HEK293 (cell line): Measurements from ENCODE around the gene PARD3B.

Experiments
- FEZF1 ChIP-seq: fragments of 450-650 bp; formaldehyde crosslinking; IDR thresholded peaks from 2 replicates; pipeline ENCODE4 v1.5.1; 2016; ENCODE audit warnings: missing biosample characterization, missing genetic modification characterization
- GLI2 ChIP-seq: fragments of 450-650 bp; formaldehyde crosslinking; IDR thresholded peaks from 2 replicates; pipeline ENCODE4; 2017; ENCODE audit warnings: missing biosample characterization, missing genetic modification characterization, low read depth, borderline replicate concordance
- KLF8 ChIP-seq: fragments of 450-650 bp; formaldehyde crosslinking; IDR thresholded peaks from 2 replicates; pipeline ENCODE4 v1.5.1; 2016; ENCODE audit warnings: missing biosample characterization, missing genetic modification characterization
- MZF1 ChIP-seq: fragments of 450-650 bp; formaldehyde crosslinking; IDR thresholded peaks from 2 replicates; pipeline ENCODE4 v1.5.1; 2017; ENCODE audit warnings: missing biosample characterization, missing genetic modification characterization, borderline replicate concordance
- OSR2 ChIP-seq: fragments of 450-650 bp; formaldehyde crosslinking; IDR thresholded peaks from 2 replicates; pipeline ENCODE4 v1.5.1; 2016; ENCODE audit warnings: missing biosample characterization, missing genetic modification characterization
- SP2 ChIP-seq: fragments of 450-650 bp; formaldehyde crosslinking; IDR thresholded peaks from 2 replicates; pipeline ENCODE4 v1.5.1; 2016; ENCODE audit warnings: missing biosample characterization, missing genetic modification characterization
- SP7 ChIP-seq: fragments of 450-650 bp; formaldehyde crosslinking; IDR thresholded peaks from 2 replicates; pipeline ENCODE4 v1.5.1; 2016; ENCODE audit warnings: missing biosample characterization, missing genetic modification characterization
- TCF7L2 ChIP-seq: IDR thresholded peaks from 2 replicates; pipeline ENCODE4 v1.6.1; 2011; ENCODE audit warnings: low read depth, mild to moderate bottlenecking, inconsistent platforms, low read length, moderate library complexity, borderline replicate concordance
- ZBTB7A ChIP-seq: fragments of 450-650 bp; formaldehyde crosslinking; IDR thresholded peaks from 2 replicates; pipeline ENCODE4 v1.5.1; 2016; ENCODE audit warnings: low read depth, missing biosample characterization, missing genetic modification characterization
- ZFP37 ChIP-seq: fragments of 450-650 bp; formaldehyde crosslinking; IDR thresholded peaks from 2 replicates; pipeline ENCODE4 v1.5.1; 2016; ENCODE audit warnings: missing biosample characterization, missing genetic modification characterization
- ZNF133 ChIP-seq: fragments of 450-650 bp; formaldehyde crosslinking; IDR thresholded peaks from 2 replicates; pipeline ENCODE4 v1.5.1; 2016; ENCODE audit warnings: missing biosample characterization, missing genetic modification characterization
- ZNF24 ChIP-seq: fragments of 450-650 bp; formaldehyde crosslinking; IDR thresholded peaks from 2 replicates; pipeline ENCODE4 v1.5.1; 2016; ENCODE audit warnings: missing biosample characterization, missing genetic modification characterization
- ZNF366 ChIP-seq: fragments of 450-650 bp; formaldehyde crosslinking; conservative IDR thresholded peaks from 2 replicates; pipeline ENCODE4 v1.5.1; 2016; ENCODE audit warnings: missing biosample characterization, missing genetic modification characterization
- ZNF501 ChIP-seq: fragments of 450-650 bp; formaldehyde crosslinking; IDR thresholded peaks from 2 replicates; pipeline ENCODE4 v1.5.1; 2016; ENCODE audit warnings: missing biosample characterization, missing genetic modification characterization
- ZNF510 ChIP-seq: fragments of 450-650 bp; formaldehyde crosslinking; IDR thresholded peaks from 2 replicates; pipeline ENCODE4 v1.5.1; 2018; ENCODE audit warnings: mild to moderate bottlenecking, missing genetic modification characterization, missing biosample characterization; ENCODE audit not compliant: insufficient replicate concordance
- ZNF529 ChIP-seq: fragments of 450-650 bp; formaldehyde crosslinking; IDR thresholded peaks from 2 replicates; pipeline ENCODE4 v1.5.1; 2017; ENCODE audit warnings: missing genetic modification characterization, missing biosample characterization; ENCODE audit not compliant: insufficient replicate concordance
- ZNF561 ChIP-seq: fragments of 450-650 bp; IDR thresholded peaks from 2 replicates; pipeline ENCODE4 v1.5.1; 2018; ENCODE audit warnings: missing biosample characterization, missing genetic modification characterization, borderline replicate concordance
- ZNF629 ChIP-seq: fragments of 450-650 bp; formaldehyde crosslinking; IDR thresholded peaks from 2 replicates; pipeline ENCODE4 v1.5.1; 2017; ENCODE audit warnings: missing biosample characterization, missing genetic modification characterization
- ZNF701 ChIP-seq: fragments of 450-650 bp; formaldehyde crosslinking; IDR thresholded peaks from 2 replicates; pipeline ENCODE4 v1.5.1; 2016; ENCODE audit warnings: missing biosample characterization, missing genetic modification characterization
- ZNF707 ChIP-seq: fragments of 450-650 bp; formaldehyde crosslinking; IDR thresholded peaks from 2 replicates; pipeline ENCODE4 v1.5.1; 2016; ENCODE audit warnings: missing biosample characterization, missing genetic modification characterization
- ZSCAN23 ChIP-seq: fragments of 450-650 bp; formaldehyde crosslinking; IDR thresholded peaks from 2 replicates; pipeline ENCODE4 v1.5.1; 2016; ENCODE audit warnings: missing biosample characterization, missing genetic modification characterization
- TF ChIP-seq, protein P1 (sequence below): fragments of 450-650 bp; formaldehyde crosslinking; IDR thresholded peaks from 2 replicates; pipeline ENCODE4 v1.5.1; 2017; ENCODE audit warnings: missing biosample characterization, missing genetic modification characterization
- TF ChIP-seq, protein P2 (sequence below): fragments of 450-650 bp; formaldehyde crosslinking; IDR thresholded peaks from 2 replicates; pipeline ENCODE4 v1.5.1; 2017; ENCODE audit warnings: missing biosample characterization, missing genetic modification characterization
- TF ChIP-seq, protein P3 (sequence below): fragments of 450-650 bp; formaldehyde crosslinking; IDR thresholded peaks from 2 replicates; pipeline ENCODE4 v1.5.1; 2016; ENCODE audit warnings: missing biosample characterization, missing genetic modification characterization
- TF ChIP-seq, protein P4 (sequence below): fragments of 450-650 bp; formaldehyde crosslinking; IDR thresholded peaks from 2 replicates; pipeline ENCODE4 v1.5.1; 2016; ENCODE audit warnings: missing biosample characterization, missing genetic modification characterization
- TF ChIP-seq, protein P5 (sequence below): fragments of 450-650 bp; formaldehyde crosslinking; IDR thresholded peaks from 2 replicates; pipeline ENCODE4 v1.5.1; 2016; ENCODE audit warnings: missing biosample characterization, missing genetic modification characterization
- TF ChIP-seq, protein P6 (sequence below): fragments of 450-650 bp; formaldehyde crosslinking; IDR thresholded peaks from 2 replicates; pipeline ENCODE4 v1.5.1; 2016; ENCODE audit warnings: missing biosample characterization, missing genetic modification characterization, borderline replicate concordance
- TF ChIP-seq, protein P7 (sequence below): fragments of 450-650 bp; formaldehyde crosslinking; IDR thresholded peaks from 2 replicates; pipeline ENCODE4 v1.5.1; 2016; ENCODE audit warnings: missing biosample characterization, missing genetic modification characterization

PARD3B gene

DNA sequence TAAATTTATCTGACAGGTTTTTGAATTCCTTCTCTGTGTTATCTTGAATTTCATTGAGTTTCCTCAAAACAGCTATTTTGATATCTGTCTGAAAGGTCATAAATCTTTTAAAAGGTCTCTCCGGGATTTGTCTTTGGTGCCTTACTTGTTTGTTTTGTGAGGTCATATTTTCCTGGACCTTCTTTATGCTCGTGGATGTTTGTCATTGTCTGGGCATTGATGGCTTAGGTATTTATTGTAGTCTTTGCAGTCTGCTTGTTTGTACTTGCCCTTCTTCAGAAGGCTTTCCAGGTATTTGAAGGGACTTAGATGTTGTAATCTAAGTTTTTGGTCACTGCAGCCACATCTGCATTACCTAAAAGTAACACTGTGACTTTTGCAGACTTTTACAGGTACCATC lies 355.2 kb downstream of the PARD3B start (continued):
- TF ChIP-seq KLF8 (tag by site-specific recombination) = peak; percentile 85
- 0 out of 2 replicates have a peak, but pooled peaks have one; percentile 27 for TF ChIP-seq ZBTB7A (tag by site-specific recombination)
- no peak for TF ChIP-seq ZNF133
- peak; percentile 74 for TF ChIP-seq FEZF1 (tag by site-specific recombination)
- 0 out of 2 replicates have a peak, but pooled peaks have one; percentile 58 for TF ChIP-seq ZNF24 (tag by site-specific recombination)
- TF ChIP-seq ZNF701 (tag by site-specific recombination) = no peak
- TF ChIP-seq, protein P1, sequence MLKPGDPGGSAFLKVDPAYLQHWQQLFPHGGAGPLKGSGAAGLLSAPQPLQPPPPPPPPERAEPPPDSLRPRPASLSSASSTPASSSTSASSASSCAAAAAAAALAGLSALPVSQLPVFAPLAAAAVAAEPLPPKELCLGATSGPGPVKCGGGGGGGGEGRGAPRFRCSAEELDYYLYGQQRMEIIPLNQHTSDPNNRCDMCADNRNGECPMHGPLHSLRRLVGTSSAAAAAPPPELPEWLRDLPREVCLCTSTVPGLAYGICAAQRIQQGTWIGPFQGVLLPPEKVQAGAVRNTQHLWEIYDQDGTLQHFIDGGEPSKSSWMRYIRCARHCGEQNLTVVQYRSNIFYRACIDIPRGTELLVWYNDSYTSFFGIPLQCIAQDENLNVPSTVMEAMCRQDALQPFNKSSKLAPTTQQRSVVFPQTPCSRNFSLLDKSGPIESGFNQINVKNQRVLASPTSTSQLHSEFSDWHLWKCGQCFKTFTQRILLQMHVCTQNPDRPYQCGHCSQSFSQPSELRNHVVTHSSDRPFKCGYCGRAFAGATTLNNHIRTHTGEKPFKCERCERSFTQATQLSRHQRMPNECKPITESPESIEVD (tag by site-specific recombination) = peak; percentile 85
- 0 out of 2 replicates have a peak, but pooled peaks have one; percentile 15 for TF ChIP-seq SP2 (tag by site-specific recombination)
- 0 out of 2 replicates have a peak, but pooled peaks have one; percentile 50 for TF ChIP-seq ZNF561 (tag by site-specific recombination)
- peak; percentile 85 for TF ChIP-seq ZSCAN23
- TF ChIP-seq, protein P2, sequence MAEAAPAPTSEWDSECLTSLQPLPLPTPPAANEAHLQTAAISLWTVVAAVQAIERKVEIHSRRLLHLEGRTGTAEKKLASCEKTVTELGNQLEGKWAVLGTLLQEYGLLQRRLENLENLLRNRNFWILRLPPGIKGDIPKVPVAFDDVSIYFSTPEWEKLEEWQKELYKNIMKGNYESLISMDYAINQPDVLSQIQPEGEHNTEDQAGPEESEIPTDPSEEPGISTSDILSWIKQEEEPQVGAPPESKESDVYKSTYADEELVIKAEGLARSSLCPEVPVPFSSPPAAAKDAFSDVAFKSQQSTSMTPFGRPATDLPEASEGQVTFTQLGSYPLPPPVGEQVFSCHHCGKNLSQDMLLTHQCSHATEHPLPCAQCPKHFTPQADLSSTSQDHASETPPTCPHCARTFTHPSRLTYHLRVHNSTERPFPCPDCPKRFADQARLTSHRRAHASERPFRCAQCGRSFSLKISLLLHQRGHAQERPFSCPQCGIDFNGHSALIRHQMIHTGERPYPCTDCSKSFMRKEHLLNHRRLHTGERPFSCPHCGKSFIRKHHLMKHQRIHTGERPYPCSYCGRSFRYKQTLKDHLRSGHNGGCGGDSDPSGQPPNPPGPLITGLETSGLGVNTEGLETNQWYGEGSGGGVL (tag by site-specific recombination) = peak; percentile 41; the same call in 1 of the 2 replicates
- TF ChIP-seq ZFP37 (tag by site-specific recombination) = 0 out of 2 replicates have a peak, but pooled peaks have one; percentile 34
- TF ChIP-seq, protein P3, sequence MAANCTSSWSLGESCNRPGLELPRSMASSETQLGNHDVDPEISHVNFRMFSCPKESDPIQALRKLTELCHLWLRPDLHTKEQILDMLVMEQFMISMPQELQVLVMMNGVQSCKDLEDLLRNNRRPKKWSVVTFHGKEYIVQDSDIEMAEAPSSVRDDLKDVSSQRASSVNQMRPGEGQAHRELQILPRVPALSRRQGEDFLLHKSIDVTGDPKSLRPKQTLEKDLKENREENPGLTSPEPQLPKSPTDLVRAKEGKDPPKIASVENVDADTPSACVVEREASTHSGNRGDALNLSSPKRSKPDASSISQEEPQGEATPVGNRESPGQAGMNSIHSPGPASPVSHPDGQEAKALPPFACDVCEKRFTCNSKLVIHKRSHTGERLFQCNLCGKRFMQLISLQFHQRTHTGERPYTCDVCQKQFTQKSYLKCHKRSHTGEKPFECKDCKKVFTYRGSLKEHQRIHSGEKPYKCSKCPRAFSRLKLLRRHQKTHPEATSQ (tag by site-specific recombination) = no peak
- no peak for TF ChIP-seq GLI2 (tag by site-specific recombination)
- peak; percentile 43; the same call in 1 of the 2 replicates for TF ChIP-seq MZF1
- TF ChIP-seq, protein P4, sequence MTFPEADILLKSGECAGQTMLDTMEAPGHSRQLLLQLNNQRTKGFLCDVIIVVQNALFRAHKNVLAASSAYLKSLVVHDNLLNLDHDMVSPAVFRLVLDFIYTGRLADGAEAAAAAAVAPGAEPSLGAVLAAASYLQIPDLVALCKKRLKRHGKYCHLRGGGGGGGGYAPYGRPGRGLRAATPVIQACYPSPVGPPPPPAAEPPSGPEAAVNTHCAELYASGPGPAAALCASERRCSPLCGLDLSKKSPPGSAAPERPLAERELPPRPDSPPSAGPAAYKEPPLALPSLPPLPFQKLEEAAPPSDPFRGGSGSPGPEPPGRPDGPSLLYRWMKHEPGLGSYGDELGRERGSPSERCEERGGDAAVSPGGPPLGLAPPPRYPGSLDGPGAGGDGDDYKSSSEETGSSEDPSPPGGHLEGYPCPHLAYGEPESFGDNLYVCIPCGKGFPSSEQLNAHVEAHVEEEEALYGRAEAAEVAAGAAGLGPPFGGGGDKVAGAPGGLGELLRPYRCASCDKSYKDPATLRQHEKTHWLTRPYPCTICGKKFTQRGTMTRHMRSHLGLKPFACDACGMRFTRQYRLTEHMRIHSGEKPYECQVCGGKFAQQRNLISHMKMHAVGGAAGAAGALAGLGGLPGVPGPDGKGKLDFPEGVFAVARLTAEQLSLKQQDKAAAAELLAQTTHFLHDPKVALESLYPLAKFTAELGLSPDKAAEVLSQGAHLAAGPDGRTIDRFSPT = peak; percentile 92
- TF ChIP-seq OSR2 (tag by site-specific recombination) = peak; percentile 91
- TF ChIP-seq, protein P5, sequence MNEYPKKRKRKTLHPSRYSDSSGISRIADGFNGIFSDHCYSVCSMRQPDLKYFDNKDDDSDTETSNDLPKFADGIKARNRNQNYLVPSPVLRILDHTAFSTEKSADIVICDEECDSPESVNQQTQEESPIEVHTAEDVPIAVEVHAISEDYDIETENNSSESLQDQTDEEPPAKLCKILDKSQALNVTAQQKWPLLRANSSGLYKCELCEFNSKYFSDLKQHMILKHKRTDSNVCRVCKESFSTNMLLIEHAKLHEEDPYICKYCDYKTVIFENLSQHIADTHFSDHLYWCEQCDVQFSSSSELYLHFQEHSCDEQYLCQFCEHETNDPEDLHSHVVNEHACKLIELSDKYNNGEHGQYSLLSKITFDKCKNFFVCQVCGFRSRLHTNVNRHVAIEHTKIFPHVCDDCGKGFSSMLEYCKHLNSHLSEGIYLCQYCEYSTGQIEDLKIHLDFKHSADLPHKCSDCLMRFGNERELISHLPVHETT = peak; percentile 89
- TF ChIP-seq ZNF707 = no peak
- peak; percentile 87 for TF ChIP-seq SP7 (tag by site-specific recombination)
- peak; percentile 92 for TF ChIP-seq ZNF366 (tag by site-specific recombination)
- TF ChIP-seq ZNF529 (tag by site-specific recombination) = peak; percentile 14
- TF ChIP-seq ZNF501 (tag by site-specific recombination) = no peak
- TF ChIP-seq ZNF510 (tag by site-specific recombination) = no peak
- peak; percentile 86 for TF ChIP-seq ZNF629 (tag by site-specific recombination)
- TF ChIP-seq, protein P6, sequence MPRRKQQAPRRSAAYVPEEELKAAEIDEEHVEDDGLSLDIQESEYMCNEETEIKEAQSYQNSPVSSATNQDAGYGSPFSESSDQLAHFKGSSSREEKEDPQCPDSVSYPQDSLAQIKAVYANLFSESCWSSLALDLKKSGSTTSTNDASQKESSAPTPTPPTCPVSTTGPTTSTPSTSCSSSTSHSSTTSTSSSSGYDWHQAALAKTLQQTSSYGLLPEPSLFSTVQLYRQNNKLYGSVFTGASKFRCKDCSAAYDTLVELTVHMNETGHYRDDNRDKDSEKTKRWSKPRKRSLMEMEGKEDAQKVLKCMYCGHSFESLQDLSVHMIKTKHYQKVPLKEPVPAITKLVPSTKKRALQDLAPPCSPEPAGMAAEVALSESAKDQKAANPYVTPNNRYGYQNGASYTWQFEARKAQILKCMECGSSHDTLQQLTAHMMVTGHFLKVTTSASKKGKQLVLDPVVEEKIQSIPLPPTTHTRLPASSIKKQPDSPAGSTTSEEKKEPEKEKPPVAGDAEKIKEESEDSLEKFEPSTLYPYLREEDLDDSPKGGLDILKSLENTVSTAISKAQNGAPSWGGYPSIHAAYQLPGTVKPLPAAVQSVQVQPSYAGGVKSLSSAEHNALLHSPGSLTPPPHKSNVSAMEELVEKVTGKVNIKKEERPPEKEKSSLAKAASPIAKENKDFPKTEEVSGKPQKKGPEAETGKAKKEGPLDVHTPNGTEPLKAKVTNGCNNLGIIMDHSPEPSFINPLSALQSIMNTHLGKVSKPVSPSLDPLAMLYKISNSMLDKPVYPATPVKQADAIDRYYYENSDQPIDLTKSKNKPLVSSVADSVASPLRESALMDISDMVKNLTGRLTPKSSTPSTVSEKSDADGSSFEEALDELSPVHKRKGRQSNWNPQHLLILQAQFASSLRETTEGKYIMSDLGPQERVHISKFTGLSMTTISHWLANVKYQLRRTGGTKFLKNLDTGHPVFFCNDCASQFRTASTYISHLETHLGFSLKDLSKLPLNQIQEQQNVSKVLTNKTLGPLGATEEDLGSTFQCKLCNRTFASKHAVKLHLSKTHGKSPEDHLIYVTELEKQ = peak; percentile 78; the same call in 1 of the 2 replicates
- TF ChIP-seq TCF7L2 = peak; percentile 61; the same call in 1 of the 2 replicates
- TF ChIP-seq, protein P7, sequence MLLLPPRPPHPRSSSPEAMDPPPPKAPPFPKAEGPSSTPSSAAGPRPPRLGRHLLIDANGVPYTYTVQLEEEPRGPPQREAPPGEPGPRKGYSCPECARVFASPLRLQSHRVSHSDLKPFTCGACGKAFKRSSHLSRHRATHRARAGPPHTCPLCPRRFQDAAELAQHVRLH (tag by site-specific recombination) = peak; percentile 76; the same call in 1 of the 2 replicates
